Skeletal muscle cell (primary cell): ENCODE results near the gene MIGA1.
"Not testable (repeated sequence)": the region's sequence is repeated elsewhere in the genome, so short reads cannot be mapped to it uniquely, and the experiment has no call there.

Source experiments
- DNase-seq: peaks from one replicate; pipeline ENCODE4 v3.0.0-alpha.2; 2010; ENCODE audit warnings: low read depth
- H3K4me3 ChIP-seq: 2 replicates; pipeline ENCODE4 v1.5.1; 2011; ENCODE audit warnings: low read depth, mild to moderate bottlenecking, control low read depth, low read length, moderate library complexity

MIGA1 gene

DNA sequence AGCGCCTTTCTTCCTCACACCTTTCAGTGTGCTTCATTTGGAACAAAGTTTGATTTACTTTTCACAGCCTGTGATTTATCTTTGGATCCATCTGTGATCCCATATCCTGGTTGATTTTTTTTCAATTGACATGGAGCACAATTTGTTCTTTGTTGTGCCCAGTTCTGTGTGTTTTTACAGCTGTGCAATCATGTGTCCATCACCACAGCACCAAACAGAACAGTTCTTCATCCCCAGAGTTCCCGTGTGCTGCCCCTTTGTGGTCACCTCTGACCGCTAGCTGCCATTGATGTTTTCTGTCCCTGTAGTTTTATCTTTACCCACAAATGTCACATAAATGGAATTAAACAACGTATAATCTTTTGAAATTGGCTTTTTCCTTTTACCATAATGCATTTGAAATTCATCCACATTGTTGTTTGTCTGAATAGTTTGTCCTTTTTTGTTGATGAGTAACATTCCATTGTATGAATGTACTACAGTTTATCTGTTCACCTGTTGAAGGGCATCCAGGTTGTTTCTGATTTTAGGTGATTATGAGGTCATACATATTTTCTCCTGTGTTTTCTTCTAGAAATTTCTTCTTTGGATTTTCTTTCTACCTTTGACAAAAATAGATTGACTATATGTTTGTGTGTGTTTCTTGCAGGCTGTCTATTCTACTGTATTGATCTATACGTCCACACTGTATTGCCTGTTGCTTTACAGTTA, 17.4 kb downstream of the MIGA1 start:
- peak; percentile 1 for DNase-seq
- no peak overlapping the region for H3K4me3 ChIP-seq

DNA sequence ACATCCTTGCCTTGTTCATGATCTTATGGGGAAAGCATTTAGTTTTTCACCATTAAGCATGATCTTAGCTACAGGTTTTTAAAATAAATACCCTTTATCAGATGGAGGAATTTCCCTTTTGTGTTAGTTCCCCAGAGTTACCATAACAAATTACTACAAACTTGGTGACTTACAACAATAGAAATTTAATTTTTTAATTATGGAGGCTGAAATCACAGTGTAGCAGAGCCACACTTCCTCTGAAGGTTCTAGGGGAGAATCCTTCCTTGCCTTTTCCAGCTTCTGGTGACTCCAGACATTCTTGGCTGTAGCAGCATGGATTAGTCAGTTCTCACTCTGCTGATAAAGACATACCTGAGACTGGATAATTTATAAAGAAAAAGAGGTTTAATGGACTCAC, 18.5 kb downstream of the MIGA1 start:
- no peak for DNase-seq
- no peak overlapping the region for H3K4me3 ChIP-seq

DNA sequence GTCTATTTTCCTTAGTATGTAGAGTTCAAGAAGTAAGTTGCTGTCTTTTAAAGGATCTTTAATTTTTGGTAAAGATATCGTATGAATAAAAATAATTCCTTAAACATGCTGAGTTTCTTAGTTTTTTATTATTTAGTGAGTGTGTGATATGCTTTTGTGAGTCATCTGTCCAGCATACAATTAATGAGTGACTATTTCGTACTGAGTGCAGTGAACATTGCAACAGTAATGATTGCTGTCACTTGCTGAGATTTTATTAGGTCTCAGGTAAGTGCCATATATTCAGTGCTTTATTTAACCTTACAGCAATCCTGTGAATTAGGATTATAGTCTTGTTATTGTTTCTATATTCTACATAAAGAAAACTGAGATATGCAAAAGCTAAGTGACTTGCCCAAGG, 22.6 kb downstream of the MIGA1 start:
- DNase-seq = no peak
- no peak overlapping the region for H3K4me3 ChIP-seq

DNA sequence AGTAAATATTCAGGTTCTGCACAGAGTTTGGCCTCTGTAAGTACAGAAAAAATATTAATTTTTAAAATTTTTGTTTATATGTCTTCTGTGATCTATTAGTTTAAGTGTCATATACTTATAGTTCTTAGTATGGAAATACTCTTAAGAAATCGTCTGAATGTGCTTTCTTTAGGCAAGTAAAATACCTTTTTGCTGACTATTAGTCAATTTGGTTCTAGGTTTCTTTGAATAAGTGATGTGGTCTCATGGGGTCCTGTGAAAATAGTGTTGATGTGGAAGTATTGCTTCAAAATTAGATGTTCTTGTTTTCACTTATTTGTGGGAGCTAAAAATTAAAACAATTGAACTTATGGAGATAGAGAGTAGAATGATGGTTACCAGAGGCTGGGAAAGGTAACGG, 23.9 kb downstream of the MIGA1 start:
- DNase-seq = no peak
- H3K4me3 ChIP-seq = no peak overlapping the region

DNA sequence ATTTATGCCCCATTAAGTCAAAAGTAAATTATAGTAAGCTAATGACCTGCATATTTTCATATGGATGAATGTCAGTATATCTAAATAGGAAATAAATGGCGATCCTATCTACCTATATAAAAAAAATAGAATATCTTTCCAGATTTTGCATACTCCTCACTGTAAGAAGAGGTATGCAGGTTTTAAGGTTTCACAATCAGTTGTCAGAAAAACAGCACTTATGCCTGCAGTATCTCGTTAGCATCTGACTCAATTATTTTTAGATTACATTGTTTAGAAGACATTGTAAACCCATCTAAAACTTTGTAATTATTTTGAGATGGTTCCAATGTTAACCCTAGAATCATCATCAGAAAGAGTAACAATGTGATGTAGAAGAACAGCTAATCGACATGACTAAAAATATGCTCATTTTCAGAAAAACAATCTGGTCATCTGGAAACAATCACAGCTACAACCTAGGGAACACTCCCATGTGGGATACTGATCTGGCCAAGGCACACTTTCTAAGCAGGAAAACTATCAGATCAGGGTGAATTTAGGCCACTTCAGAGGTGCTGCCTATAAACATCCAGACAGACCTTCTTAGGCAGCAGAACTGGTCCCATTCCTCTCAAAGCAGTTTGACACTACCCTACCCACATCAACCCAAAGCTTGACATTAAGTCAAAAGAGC, 30.5 kb downstream of the MIGA1 start:
- H3K4me3 ChIP-seq, DNase-seq: not testable (repeated sequence)

DNA sequence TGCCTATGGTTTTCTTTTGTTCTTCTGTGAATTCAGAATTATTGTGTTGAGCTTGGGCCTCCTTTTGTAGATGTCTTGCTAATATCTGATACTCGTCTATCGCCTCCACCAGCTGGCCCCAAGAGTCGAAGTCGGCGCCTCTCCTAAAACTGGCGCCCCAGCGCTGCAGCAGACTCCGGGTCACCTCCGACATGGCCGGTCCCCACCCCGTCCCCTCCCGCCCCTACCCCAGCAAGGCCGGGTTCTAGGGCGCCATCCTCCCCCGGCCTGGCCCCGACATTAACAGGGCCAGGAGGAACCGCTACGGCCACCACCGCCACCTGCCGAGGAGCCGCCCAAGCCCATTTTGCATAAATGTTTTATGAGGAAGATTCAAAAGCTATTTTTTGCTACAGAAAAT, 32.1 kb downstream of the MIGA1 start:
- not testable (repeated sequence) for H3K4me3 ChIP-seq, DNase-seq

DNA sequence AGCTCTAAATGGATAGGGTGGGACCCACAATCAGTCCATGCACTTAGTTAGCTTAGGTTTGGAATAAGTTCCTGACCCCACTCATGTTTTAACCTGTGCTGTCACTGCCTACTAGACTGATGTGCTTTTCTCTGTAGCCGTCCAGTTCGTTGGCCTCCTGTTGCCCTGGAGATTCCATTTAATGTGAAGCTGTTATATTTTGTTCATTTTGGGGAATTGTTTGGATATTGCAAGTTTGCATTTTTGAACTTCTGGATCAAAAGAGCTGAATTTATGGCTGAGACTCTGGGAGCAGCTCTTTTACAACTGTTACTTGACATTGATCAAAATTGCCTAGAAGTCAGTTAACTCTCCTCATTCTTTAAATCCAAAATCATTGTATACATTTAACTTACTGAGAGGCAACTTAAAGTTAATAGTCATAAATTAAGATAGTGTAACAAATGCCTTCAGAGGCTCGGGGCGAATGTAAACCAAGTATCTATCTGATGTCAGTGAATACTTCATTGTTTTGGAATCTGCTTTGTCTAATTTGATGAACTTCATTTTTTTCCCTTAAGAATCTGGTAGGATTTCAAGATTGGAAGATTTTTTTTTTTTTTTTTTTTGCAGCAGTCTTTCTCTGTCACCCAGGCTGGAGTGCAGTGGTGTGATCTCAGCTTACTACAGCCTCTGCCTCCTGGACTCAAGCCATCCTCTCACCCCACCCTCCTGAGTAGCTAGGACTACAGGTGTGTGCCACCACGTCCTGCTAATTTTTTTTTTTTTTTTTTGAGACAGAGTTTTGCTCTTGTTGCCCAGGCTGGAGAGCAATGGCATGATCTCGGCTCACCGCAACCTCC, 38.1 kb downstream of the MIGA1 start:
- DNase-seq = no peak
- H3K4me3 ChIP-seq = no peak overlapping the region

DNA sequence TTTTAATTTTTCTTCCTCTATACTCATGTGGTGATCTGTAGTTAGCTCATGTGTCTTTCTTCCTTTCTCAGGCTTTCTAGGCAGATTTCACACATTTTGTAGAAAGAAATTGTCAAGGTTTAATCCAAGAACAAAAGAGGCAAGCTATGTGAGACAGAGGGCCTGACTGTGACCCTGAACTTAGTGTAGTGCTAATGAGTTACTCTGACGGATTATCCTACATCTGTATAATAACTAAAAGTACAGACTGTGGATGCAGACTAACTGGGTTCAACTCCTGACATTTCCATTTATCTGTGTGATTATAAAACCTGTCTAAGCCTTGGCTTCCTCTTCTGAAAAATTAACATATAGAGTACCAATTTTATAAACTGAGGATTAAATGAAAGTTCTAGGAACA, 40.7 kb downstream of the MIGA1 start:
- no peak overlapping the region for H3K4me3 ChIP-seq
- DNase-seq = no peak

DNA sequence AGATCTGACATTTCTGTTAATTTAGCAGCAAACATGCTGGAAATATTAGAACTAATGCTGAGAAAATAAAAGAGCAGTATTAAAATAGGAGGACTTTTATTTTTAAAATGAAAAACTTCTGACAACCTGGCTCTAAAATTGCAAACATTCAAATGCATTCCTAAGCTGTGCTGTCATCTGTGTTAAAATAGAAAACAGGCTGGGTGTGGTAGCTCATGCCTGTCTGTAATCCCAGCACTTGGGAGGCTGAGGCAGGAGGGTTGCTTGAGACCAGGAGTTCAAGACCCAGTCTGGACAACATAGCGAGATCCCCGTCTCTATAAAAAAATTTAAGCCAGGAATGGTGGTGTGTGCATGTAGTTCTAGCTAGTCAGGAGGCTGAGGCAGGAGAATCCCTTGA, 44.6 kb downstream of the MIGA1 start:
- DNase-seq = no peak
- no peak overlapping the region for H3K4me3 ChIP-seq

DNA sequence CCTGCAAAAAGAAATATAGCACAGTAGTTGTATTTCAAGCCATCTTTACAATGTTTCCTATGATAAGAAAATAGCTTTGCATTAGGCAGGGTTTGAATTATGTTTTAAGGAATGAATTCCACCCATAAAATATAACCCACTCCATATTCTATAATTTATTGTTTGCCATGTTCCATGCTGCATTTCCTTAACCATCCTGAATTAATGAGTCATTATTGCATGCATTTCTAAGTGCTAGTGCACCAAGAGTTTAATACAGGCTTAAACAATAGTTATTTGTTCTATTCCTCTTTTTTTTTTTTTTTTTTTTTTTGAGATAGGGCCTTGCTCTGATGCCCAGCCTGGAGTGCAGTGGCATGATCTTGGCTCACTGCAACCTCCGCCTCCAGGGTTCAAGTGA, 45.2 kb downstream of the MIGA1 start:
- DNase-seq = no peak
- H3K4me3 ChIP-seq = no peak overlapping the region

DNA sequence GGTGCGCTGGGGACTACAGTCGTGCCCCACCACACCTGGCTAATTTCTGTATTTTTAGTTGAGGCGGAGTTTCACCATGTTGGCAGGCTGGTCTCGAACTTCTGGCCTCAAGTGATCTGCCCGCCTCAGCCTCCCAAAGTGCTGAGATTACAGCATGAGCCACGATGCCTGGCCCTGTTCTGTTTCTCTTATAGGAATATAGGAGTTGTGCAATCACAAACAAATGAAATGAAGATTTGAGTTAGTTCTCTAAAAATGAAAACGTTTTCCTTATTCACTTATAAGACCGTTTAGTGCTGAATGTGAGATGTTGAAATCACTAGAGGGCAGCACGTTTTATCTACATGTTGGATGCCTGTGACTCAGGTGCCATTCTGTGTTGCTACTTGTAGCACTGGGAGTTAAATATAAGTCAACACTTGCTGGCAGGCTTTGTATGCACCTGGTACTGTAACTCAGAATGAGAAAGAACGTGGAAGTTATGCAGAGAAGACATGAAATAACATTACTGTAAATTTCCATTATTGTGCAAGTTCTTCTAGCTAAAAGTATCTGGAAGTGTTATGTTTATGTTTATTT, 45.8 kb downstream of the MIGA1 start:
- DNase-seq = peak; percentile 73
- H3K4me3 ChIP-seq = no peak overlapping the region

DNA sequence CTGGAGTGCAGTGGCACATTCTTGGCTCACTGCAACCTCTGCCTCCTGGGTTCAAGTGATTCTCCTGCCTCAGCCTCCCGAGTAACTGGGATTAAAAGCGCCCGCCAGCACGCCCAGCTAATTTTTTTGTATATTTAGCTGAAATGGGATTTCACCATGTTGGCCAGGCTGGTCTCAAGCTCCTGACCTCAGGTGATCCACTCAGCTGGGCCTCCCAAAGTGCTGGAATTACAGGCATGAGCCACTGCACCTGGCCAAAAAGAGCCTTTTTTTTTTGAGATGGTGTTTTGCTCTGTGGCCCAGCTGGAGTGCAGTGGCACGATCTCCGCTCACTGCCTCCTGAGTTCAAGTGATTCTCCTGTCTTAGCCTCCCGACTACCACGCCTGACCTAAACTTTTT, 47.4 kb downstream of the MIGA1 start:
- not testable (repeated sequence) for H3K4me3 ChIP-seq, DNase-seq

DNA sequence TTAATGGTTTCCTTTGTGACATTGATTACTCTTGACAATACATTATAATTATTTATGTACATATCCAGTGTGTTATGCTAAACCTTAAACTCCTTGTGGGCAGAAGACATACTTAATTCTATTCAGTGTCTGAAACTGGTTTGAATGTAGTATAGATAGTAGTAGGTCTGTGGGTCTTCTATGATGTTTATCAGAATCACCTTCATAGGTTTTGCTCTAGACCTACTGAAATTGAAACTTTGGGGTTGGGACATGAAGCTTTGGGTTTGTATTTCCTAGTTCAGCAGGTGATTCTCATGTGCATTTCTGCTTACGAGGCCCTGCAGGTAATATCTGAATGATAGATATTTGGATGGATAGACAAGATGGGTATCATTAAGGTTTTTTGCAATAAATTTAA, 48.6 kb downstream of the MIGA1 start:
- no peak for DNase-seq
- no peak overlapping the region for H3K4me3 ChIP-seq

DNA sequence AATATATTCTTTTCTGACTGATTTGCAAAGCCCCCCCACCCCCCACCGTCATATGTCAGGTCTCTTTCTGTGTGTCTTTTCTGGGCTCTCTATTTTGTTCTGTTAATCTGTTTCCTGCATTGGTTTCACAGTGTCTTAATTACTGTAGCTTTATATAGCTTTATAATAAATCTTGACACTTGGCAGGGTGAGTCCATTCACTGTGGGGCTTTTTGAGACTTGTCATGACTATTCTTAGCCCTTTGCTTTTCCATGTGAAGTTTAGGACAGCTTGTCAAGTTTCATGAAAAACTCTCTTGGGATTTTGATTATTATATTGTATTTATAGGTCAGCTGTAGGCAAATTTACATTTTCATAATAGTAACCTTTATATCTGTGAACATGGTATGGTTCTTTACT, 50.4 kb downstream of the MIGA1 start:
- no peak for DNase-seq
- H3K4me3 ChIP-seq = no peak overlapping the region

DNA sequence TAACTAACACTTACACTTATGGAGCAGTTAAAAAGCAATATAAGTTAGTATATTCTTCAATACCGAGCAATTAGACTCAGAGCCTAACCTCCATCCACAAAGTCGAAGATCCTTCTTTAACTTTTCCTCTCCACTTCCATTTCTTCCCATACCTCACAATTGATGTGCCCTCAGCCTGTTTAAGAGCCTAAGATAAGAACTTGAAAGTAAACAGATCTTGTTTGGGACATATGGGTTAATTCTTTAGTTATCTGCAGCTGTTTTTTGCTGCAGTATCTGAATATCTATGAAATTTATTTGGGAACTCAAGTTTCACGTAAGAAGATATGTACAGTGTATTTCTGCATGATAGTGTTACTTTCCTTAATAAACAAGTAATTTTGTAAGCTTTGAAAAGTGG, 51.5 kb downstream of the MIGA1 start:
- DNase-seq = no peak
- H3K4me3 ChIP-seq = no peak overlapping the region

DNA sequence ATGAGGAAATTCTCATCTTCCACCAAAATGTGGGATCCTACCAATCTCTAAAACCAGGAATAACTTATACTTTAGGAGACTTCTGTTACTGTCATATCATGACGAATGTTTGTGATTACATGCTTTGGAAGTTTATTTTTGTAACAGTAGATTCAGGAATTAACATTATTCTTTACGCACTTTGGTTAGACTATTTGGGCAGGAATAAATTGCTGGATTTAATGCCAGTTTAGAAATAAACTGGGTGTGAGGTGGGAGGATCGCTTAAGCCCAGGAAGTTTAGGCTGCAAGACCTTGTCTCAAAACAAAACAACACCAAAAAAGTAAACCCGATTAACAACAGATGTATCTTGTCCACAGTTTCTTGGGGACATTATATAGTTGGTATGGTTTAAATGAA, 52.1 kb downstream of the MIGA1 start:
- DNase-seq = no peak
- H3K4me3 ChIP-seq = no peak overlapping the region

DNA sequence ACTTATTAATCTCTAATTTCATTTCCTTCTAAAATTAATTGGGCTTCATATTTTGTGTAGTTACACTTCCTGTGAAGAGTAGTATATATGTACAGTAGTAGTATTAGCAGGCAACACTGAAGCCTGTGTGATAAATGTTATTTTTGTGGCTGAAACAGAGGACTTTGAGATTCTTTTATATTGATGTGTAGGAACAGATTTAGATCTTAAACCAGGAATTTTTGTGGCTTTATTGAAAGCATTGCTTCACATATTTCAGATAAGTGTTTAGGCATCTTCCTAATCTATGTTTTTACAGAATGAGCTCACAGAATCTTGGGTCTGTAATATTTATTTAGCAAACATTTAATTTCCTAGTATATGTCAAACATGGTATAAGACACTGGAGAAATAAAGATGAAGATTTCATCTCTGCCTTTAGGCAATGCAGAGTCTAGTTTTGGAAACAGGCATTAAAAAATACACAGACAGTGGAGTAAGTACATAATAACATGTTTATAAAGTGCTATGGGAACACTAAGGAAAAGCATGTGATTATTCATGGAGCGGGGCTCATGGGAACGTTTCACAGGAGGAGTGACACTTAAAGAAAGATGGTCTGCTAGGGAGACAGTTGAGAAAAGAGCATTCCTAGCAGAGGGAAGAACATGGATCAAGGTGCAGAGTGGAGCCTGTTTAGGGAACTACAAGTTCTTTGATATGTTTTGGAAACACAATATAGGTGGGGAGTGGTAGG, 52.7 kb downstream of the MIGA1 start:
- no peak overlapping the region for H3K4me3 ChIP-seq
- peak; percentile 52 for DNase-seq

DNA sequence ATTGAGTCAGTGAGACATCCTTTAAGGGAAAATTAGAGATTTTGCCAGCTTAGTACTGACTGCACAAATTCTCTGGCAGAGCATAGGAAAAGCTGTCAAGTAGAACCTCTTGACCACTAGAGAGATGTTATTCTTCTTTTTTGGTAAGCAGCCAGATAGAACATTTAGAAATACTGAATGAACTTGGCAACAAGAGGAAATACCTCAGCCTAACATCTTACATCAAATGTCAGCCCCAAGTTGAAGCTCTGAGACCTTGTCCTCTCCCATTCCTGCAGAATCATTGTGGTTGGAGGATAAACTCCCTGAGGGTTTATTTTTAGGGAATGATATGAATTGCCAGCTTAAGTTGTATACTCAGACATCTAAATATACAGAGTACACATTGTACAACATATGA, 53.5 kb downstream of the MIGA1 start:
- peak; percentile 99 for DNase-seq
- H3K4me3 ChIP-seq = no peak overlapping the region

DNA sequence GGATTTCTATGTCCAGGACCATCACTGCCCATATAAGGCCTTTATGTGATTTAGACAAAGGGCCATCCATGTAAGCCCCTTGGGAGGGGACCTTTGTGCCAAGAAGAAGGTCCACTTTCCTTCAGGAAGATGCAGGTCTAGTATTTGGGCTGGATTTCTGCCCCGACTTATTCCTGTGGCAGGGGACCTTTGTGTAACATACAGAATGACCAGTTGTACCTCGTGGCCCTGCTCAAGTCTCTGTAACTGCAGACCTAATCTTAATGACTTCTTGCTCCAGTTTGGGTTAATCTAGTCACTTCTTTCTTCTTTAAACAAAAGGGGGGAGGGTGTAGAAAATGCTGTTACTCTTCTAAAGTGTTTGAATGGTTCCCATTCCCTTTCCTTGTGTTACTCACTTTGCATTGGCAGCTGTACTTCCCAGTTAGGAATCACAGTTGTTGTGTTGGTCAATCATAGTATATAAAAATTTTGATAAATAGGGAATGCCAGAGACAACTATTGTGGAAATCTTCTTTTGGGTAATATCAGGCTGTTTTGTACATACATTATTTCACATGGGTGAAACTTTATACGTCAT, 54.2 kb downstream of the MIGA1 start:
- H3K4me3 ChIP-seq = no peak overlapping the region
- DNase-seq = no peak
